Tibial artery (tissue), 4 donors: ENCODE measurements around the gene APLNR.
A peak's percentile ranks its signal among the peaks of the same experiment; 100 is the strongest.

Source experiments
- DNase-seq, 2 donors: peaks; one replicate each; pipeline ENCODE4 v3.0.0-alpha.2; 2019
- H3K27ac ChIP-seq, 2 donors: fragments of 200-600 bp; sonication (generic) in 1 of 2; 1 replicate in 1 of 2; 2 replicates in 1 of 2; pipeline ENCODE4 v1.5.1; 2018 to 2019; ENCODE audit warnings: mild to moderate bottlenecking in 1 of 2
- H3K27me3 ChIP-seq, 2 donors: fragments of 200-600 bp; sonication (generic) in 1 of 2; one replicate each; pipeline versions ENCODE4 v1.5.1 to v1.6.0; 2016 to 2019
- H3K36me3 ChIP-seq, 3 donors: fragments of 200-600 bp; sonication (generic) in 2 of 3; one replicate each; pipeline ENCODE4 v1.5.1; 2016 to 2019; ENCODE audit warnings: mild to moderate bottlenecking in 2 of 3
- H3K4me1 ChIP-seq, 4 donors: fragments of 200-600 bp; sonication (generic) in 2 of 4; 1 replicate in 3 of 4; 2 replicates in 1 of 4; pipeline ENCODE4 v1.5.1; 2016 to 2019
- H3K4me3 ChIP-seq, 2 donors: fragments of 200-600 bp; sonication (generic) in 1 of 2; 1 replicate in 1 of 2; 2 replicates in 1 of 2; pipeline ENCODE4 v1.5.1; 2018 to 2019; ENCODE audit warnings: mild to moderate bottlenecking in 2 of 2
- H3K9me3 ChIP-seq, 3 donors: fragments of 200-600 bp; sonication (generic) in 1 of 3; one replicate each; pipeline ENCODE4 v1.5.1; 2016 to 2019
- CTCF ChIP-seq, 2 experiments: fragments of 200-600 bp in 1 of 2; fragments of 450-650 bp in 1 of 2; IDR thresholded peaks; one replicate each; pipeline ENCODE4 v1.5.1; 2017 to 2019; ENCODE audit warnings: antibody characterized with exemption in 2 of 2, mild to moderate bottlenecking in 1 of 2, moderate library complexity in 1 of 2
- intact Hi-C: fragments of 100-400 bp; cut with DNase I; formaldehyde crosslinking; loops from one replicate; pipeline ENCODE4 v1.15.0; 2023; ENCODE audit warnings: low total_unique reads

Gene APLNR

GRCh38 chr11:57251037-57251436 lies 14.0 kb upstream of the APLNR start:
- Histone ChIP-seq H3K27ac (no peak overlapping the region), H3K4me3 (no peak overlapping the region), H3K9me3 (no peaks in the 10 kb centered on the region), H3K36me3 (no peaks in the 10 kb centered on the region), H3K4me1 (no peaks in the 10 kb centered on the region), H3K27me3 (peaks cover 0 to 6% of the 10 kb centered on the region in 2 donors)
- TF ChIP-seq CTCF (IDR thresholded peaks at IDR 0.05), result no peak
- intact Hi-C loops, result no loop called here
- no peak for DNase-seq

- peak in 1 of 2 donors; percentile 63 for DNase-seq
- Histone ChIP-seq H3K27ac (no peak overlapping the region), H3K4me3 (no peak overlapping the region), H3K9me3 (no peaks in the 10 kb centered on the region), H3K27me3 (peaks cover 0 to 6% of the 10 kb centered on the region in 2 donors), H3K36me3 (no peaks in the 10 kb centered on the region), H3K4me1 (no peaks in the 10 kb centered on the region)
- peak; percentile 76 to 79 for TF ChIP-seq CTCF (IDR thresholded peaks at IDR 0.05)
- intact Hi-C loops, result no loop called here
Measured at GRCh38 chr11:57249384-57250319, 12.6 kb upstream of the APLNR start.

- intact Hi-C loops, result no loop called here
- Histone ChIP-seq H3K4me3 (no peak overlapping the region), H3K27me3 (peaks cover 0 to 6% of the 10 kb centered on the region in 2 donors), H3K9me3 (no peaks in the 10 kb centered on the region), H3K36me3 (no peaks in the 10 kb centered on the region), H3K27ac (no peak overlapping the region), H3K4me1 (no peaks in the 10 kb centered on the region)
- peak; percentile 27 to 50 for TF ChIP-seq CTCF (IDR thresholded peaks at IDR 0.05)
- peak; percentile 60 to 76 for DNase-seq
Measured at GRCh38 chr11:57248780-57249383, 11.8 kb upstream of the APLNR start.

- Histone ChIP-seq H3K9me3 (no peaks in the 10 kb centered on the region), H3K27ac (no peak overlapping the region), H3K4me1 (no peaks in the 10 kb centered on the region), H3K27me3 (no peaks in the 10 kb centered on the region), H3K4me3 (no peak overlapping the region), H3K36me3 (no peaks in the 10 kb centered on the region)
- DNase-seq, result no peak
- intact Hi-C loops, result no loop called here
- no peak for TF ChIP-seq CTCF (IDR thresholded peaks at IDR 0.05)
Measured at GRCh38 chr11:57244911-57245310, 7.9 kb upstream of the APLNR start.

GRCh38 chr11:57241353-57241972 lies 4.4 kb upstream of the APLNR start:
- Histone ChIP-seq H3K4me3 (no peak overlapping the region), H3K9me3 (no peaks in the 10 kb centered on the region), H3K4me1 (no peaks in the 10 kb centered on the region), H3K36me3 (no peaks in the 10 kb centered on the region), H3K27me3 (peaks cover 0 to 17% of the 10 kb centered on the region in 2 donors), H3K27ac (no peak overlapping the region)
- intact Hi-C loops, result no loop called here
- DNase-seq, result no peak
- TF ChIP-seq CTCF (IDR thresholded peaks at IDR 0.05), result no peak
